Measurements from ENCODE around the gene ANKLE2. TPM values are rescaled to one million over a fixed set of nuclear protein-coding genes. Genes with fewer than 3 reads are reported as not detected.

ANKLE2 gene
- total and polyA plus RNA-seq, 10 of the 15 experiments (the other 5 are each of a cell fraction or from before 2014, with no cell fraction given), result 4.3 to 89.4 (median 53.0) TPM

DNA sequence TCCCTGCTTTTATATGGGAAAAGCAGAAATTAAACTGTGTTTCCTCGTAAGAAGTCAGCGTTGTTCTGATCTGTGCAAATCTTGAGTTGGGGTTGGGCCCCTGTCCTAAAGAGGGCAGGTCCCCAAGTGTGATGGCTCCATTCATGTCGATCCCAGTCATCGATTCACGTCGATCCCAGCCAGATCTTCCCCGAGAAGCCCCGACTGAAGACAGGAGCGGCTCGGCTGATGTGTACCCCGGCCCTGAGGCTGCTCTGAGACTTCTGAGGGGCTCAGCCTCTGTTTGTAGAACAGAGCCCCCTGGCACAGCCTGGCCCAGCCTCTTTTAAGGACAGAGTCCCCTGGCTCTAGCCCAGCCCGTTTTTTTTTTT, 41.7 kb downstream of the ANKLE2 start:
- POLR2A ChIA-PET, result no interaction called here

More for the DNA sequence above, 41.7 kb downstream of the ANKLE2 start:
- ATAC-seq (no peak), FAIRE-seq (no peak), DNase-seq (ENCODE audit: low read depth, low spot score) (no peak)
- intact Hi-C loops (cut with micrococcal nuclease; ENCODE audit: unreplicated experiment) (no loop called here), in situ Hi-C loops (cut with MboI) (no loop called here)
- BruUV-seq (replicated peaks), result no TSS peak
- Histone ChIP-seq H2AFZ (ENCODE audit: control insufficient read depth, low read depth, low read length) (no peak overlapping the region), H3K4me2 (ENCODE audit: control insufficient read depth, insufficient read depth) (no peak overlapping the region), H3K79me2 (ENCODE audit: control insufficient read depth, insufficient read depth, low read length) (peaks cover 1% of the 10 kb centered on the region), H3K27ac (ENCODE audit: control insufficient read depth, insufficient read depth) (no peak overlapping the region), H3K4me1 (ENCODE audit: control insufficient read depth, insufficient read depth, low read length) (no peaks in the 10 kb centered on the region), H4K20me1 (ENCODE audit: control insufficient read depth, insufficient read depth) (0 out of 2 replicates have a peak, but pooled peaks cover 8% of the 10 kb centered on the region), H3K27me3 (replicated peaks in 1 of 2; ENCODE audit: control insufficient read depth in 2 of 2, insufficient read depth in 2 of 2, low read length in 1 of 2) (no peaks in the 10 kb centered on the region), H3K9ac (ENCODE audit: control insufficient read depth, insufficient read depth, low read length) (no peak overlapping the region), H3K36me3 (ENCODE audit: control insufficient read depth in 2 of 2, insufficient read depth in 2 of 2, low read length in 1 of 2) (peaks cover 26 to 46% of the 10 kb centered on the region in 2 experiments), H3K4me3 (no peak overlapping the region), H3K9me3 (replicated peaks; ENCODE audit: control insufficient read depth, insufficient read depth, low read length) (no peaks in the 10 kb centered on the region)
- TF ChIP-seq NBN (IDR thresholded peaks at IDR 0.05) (no peak), BCL11A (IDR thresholded peaks at IDR 0.05; ENCODE audit: low read depth, low read length) (no peak), BACH1 (IDR thresholded peaks at IDR 0.05; ENCODE audit: borderline replicate concordance) (no peak), GATAD2B (conservative IDR thresholded peaks at IDR 0.05; ENCODE audit: low read depth) (no peak), SREBF1 (IDR thresholded peaks at IDR 0.05; ENCODE audit: low read length) (no peak), RBBP5 (conservative IDR thresholded peaks at IDR 0.05) (no peak), IKZF1 (conservative IDR thresholded peaks at IDR 0.05) (no peak), KAT2A (conservative IDR thresholded peaks at IDR 0.05; ENCODE audit: control insufficient read depth, low read depth, low read length) (no peak)
- TF ChIP-seq, protein P1, sequence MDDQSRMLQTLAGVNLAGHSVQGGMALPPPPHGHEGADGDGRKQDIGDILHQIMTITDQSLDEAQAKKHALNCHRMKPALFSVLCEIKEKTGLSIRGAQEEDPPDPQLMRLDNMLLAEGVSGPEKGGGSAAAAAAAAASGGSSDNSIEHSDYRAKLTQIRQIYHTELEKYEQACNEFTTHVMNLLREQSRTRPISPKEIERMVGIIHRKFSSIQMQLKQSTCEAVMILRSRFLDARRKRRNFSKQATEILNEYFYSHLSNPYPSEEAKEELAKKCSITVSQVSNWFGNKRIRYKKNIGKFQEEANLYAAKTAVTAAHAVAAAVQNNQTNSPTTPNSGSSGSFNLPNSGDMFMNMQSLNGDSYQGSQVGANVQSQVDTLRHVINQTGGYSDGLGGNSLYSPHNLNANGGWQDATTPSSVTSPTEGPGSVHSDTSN (IDR thresholded peaks at IDR 0.05; ENCODE audit: insufficient replicate concordance, low read depth, low read length), result no peak
- TF ChIP-seq, protein P2, sequence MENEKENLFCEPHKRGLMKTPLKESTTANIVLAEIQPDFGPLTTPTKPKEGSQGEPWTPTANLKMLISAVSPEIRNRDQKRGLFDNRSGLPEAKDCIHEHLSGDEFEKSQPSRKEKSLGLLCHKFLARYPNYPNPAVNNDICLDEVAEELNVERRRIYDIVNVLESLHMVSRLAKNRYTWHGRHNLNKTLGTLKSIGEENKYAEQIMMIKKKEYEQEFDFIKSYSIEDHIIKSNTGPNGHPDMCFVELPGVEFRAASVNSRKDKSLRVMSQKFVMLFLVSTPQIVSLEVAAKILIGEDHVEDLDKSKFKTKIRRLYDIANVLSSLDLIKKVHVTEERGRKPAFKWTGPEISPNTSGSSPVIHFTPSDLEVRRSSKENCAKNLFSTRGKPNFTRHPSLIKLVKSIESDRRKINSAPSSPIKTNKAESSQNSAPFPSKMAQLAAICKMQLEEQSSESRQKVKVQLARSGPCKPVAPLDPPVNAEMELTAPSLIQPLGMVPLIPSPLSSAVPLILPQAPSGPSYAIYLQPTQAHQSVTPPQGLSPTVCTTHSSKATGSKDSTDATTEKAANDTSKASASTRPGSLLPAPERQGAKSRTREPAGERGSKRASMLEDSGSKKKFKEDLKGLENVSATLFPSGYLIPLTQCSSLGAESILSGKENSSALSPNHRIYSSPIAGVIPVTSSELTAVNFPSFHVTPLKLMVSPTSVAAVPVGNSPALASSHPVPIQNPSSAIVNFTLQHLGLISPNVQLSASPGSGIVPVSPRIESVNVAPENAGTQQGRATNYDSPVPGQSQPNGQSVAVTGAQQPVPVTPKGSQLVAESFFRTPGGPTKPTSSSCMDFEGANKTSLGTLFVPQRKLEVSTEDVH (IDR thresholded peaks at IDR 0.05; ENCODE audit: low read depth, partially characterized antibody), result no peak
- TF ChIP-seq, protein P3, sequence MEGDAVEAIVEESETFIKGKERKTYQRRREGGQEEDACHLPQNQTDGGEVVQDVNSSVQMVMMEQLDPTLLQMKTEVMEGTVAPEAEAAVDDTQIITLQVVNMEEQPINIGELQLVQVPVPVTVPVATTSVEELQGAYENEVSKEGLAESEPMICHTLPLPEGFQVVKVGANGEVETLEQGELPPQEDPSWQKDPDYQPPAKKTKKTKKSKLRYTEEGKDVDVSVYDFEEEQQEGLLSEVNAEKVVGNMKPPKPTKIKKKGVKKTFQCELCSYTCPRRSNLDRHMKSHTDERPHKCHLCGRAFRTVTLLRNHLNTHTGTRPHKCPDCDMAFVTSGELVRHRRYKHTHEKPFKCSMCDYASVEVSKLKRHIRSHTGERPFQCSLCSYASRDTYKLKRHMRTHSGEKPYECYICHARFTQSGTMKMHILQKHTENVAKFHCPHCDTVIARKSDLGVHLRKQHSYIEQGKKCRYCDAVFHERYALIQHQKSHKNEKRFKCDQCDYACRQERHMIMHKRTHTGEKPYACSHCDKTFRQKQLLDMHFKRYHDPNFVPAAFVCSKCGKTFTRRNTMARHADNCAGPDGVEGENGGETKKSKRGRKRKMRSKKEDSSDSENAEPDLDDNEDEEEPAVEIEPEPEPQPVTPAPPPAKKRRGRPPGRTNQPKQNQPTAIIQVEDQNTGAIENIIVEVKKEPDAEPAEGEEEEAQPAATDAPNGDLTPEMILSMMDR (IDR thresholded peaks at IDR 0.05 in 2 of 3, conservative IDR thresholded peaks at IDR 0.05 in 1 of 3; ENCODE audit: control insufficient read depth in 2 of 3, extremely low read depth in 1 of 3, insufficient read depth in 1 of 3, low read depth in 3 of 3, low read length in 3 of 3), result no peak
- TF ChIP-seq, protein P4, sequence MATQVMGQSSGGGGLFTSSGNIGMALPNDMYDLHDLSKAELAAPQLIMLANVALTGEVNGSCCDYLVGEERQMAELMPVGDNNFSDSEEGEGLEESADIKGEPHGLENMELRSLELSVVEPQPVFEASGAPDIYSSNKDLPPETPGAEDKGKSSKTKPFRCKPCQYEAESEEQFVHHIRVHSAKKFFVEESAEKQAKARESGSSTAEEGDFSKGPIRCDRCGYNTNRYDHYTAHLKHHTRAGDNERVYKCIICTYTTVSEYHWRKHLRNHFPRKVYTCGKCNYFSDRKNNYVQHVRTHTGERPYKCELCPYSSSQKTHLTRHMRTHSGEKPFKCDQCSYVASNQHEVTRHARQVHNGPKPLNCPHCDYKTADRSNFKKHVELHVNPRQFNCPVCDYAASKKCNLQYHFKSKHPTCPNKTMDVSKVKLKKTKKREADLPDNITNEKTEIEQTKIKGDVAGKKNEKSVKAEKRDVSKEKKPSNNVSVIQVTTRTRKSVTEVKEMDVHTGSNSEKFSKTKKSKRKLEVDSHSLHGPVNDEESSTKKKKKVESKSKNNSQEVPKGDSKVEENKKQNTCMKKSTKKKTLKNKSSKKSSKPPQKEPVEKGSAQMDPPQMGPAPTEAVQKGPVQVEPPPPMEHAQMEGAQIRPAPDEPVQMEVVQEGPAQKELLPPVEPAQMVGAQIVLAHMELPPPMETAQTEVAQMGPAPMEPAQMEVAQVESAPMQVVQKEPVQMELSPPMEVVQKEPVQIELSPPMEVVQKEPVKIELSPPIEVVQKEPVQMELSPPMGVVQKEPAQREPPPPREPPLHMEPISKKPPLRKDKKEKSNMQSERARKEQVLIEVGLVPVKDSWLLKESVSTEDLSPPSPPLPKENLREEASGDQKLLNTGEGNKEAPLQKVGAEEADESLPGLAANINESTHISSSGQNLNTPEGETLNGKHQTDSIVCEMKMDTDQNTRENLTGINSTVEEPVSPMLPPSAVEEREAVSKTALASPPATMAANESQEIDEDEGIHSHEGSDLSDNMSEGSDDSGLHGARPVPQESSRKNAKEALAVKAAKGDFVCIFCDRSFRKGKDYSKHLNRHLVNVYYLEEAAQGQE (IDR thresholded peaks at IDR 0.05; ENCODE audit: low read depth, low read length), result no peak
- ChIA-PET SMC1A (ENCODE audit: uncharacterized antibody, unreplicated experiment) (no interaction called here), CTCF (no interaction called here), RAD21 (ENCODE audit: unreplicated experiment) (no interaction called here)
- 99% methylated on average over 12 of the region's 12 CpGs for WGBS (ENCODE audit: insufficient coverage, insufficient replicate concordance, low lambda C conversion rate, missing lambda C conversion rate)
